Activated CD4-positive, alpha-beta memory T cell treated with anti-CD3 and anti-CD28 coated beads, Interleukin-2, amount 10 ng/mL, durations not matched to agents 7 days and 5 days (primary cell): ENCODE results near the gene MBD3. TPM values are rescaled to one million over a fixed set of nuclear protein-coding genes. Genes with fewer than 3 reads are reported as not detected.
"Not testable (repeated sequence)": the region's sequence is repeated elsewhere in the genome, so short reads cannot be mapped to it uniquely, and the experiment has no call there.

Experiments
- CTCF ChIA-PET: fragments of 350-600 bp; sonication (Branson Sonifier 250); formaldehyde crosslinking; loops from one replicate; lab custom pipeline; 2021; ENCODE audit warnings: antibody characterized with exemption, inconsistent platforms; lab: Charles Lee
- POLR2A ChIA-PET: fragments of 350-600 bp; sonication (Branson Sonifier 250); formaldehyde crosslinking; loops from one replicate; lab custom pipeline; 2021; ENCODE audit warnings: antibody characterized with exemption; lab: Charles Lee
- DNase-seq: peaks from one replicate; pipeline ENCODE4 v3.0.0-alpha.2; 2020
- H3K27ac Mint-ChIP-seq: one replicate; pipeline ENCODE4 v1.8.0; 2021; ENCODE audit warnings: mild to moderate bottlenecking, mixed read lengths
- H3K27me3 Mint-ChIP-seq: one replicate; pipeline ENCODE4 v1.8.0; 2021; ENCODE audit warnings: mixed read lengths
- H3K36me3 Mint-ChIP-seq: one replicate; pipeline ENCODE4 v1.8.0; 2021; ENCODE audit warnings: low read depth, mixed read lengths
- H3K4me1 Mint-ChIP-seq: one replicate; pipeline ENCODE4 v1.8.0; 2021; ENCODE audit warnings: mixed read lengths
- H3K4me3 Mint-ChIP-seq: one replicate; pipeline ENCODE4 v1.8.0; 2021; ENCODE audit warnings: mild to moderate bottlenecking, mixed read lengths
- H3K9me3 Mint-ChIP-seq: one replicate; pipeline ENCODE4 v1.8.0; 2021; ENCODE audit warnings: mixed read lengths
- total RNA-seq, 2 experiments: library from RNA; stranded (reverse); gene quantifications; one replicate each; pipeline ENCODE4 v1.2.3, GENCODE V29; 2021

Gene MBD3
- total RNA-seq = 10 to 100 TPM; 63.6 to 66.8 TPM

- Mint-ChIP-seq H3K27me3 (no peaks in the 10 kb centered on the region), H3K9me3 (no peaks in the 10 kb centered on the region), H3K4me3 (peak within 1 kb of the TSS; percentile 85), H3K4me1 (peaks cover 19% of the 10 kb centered on the region), H3K27ac (peak within 1 kb of the TSS; percentile 83), H3K36me3 (peaks cover 16% of the 10 kb centered on the region)
- ChIA-PET CTCF (interaction anchor here (0.5 to 1.2 kb wide), 4 partner anchors 8 to 47 kb away, joined by 3 to 7 read pairs (median 4); no protein-coding TSS in a partner anchor), POLR2A (interaction anchor here (0.7 to 2.8 kb wide), 6 partner anchors 9 to 324 kb away, joined by 3 to 60 read pairs (median 4); partner anchors contain the start of genes TCF3 and UQCR11)
- DNase-seq = peak; percentile 89
Observed at GRCh38 chr19:1592755-1593500, at the start of gene MBD3. Gene MBD3 (minus strand): TSS chr19:1592865. CDS start chr19:1592631, 234 bp downstream.

- H3K27me3 Mint-ChIP-seq, DNase-seq, H3K27ac Mint-ChIP-seq, POLR2A ChIA-PET, H3K9me3 Mint-ChIP-seq, H3K4me3 Mint-ChIP-seq, H3K4me1 Mint-ChIP-seq: not testable (repeated sequence)
- peaks cover 27% of the 10 kb centered on the region for H3K36me3 Mint-ChIP-seq
- CTCF ChIA-PET = interaction anchor here (1.1 kb wide), 1 partner anchor 185 kb away, joined by 4 read pairs; no protein-coding TSS in a partner anchor
Observed at GRCh38 chr19:1640893-1641448, 48.3 kb upstream of the MBD3 start.

- DNase-seq = no peak
- CTCF ChIA-PET = no interaction called here
- Mint-ChIP-seq H3K27me3 (no peaks in the 10 kb centered on the region), H3K9me3 (no peaks in the 10 kb centered on the region), H3K4me3 (no peak overlapping the region), H3K4me1 (no peaks in the 10 kb centered on the region), H3K36me3 (peaks cover 23% of the 10 kb centered on the region), H3K27ac (no peak overlapping the region)
- POLR2A ChIA-PET = interaction anchor here (1.0 kb wide), 1 partner anchor 14 kb away, joined by 3 read pairs; no protein-coding TSS in a partner anchor
Observed at GRCh38 chr19:1636325-1637236, 43.9 kb upstream of the MBD3 start.

- DNase-seq = no peak
- CTCF ChIA-PET = no interaction called here
- no peaks in the 10 kb centered on the region for H3K4me1 Mint-ChIP-seq
- no peaks in the 10 kb centered on the region for H3K9me3 Mint-ChIP-seq
- no peak overlapping the region for H3K27ac Mint-ChIP-seq
- H3K36me3 Mint-ChIP-seq = peaks cover 23% of the 10 kb centered on the region
- no peak overlapping the region for H3K4me3 Mint-ChIP-seq
- POLR2A ChIA-PET = no interaction called here
- H3K27me3 Mint-ChIP-seq = no peaks in the 10 kb centered on the region
Observed at GRCh38 chr19:1634938-1635243, 42.2 kb upstream of the MBD3 start.

- H3K9me3 Mint-ChIP-seq = no peaks in the 10 kb centered on the region
- ChIA-PET POLR2A (no interaction called here), CTCF (no interaction called here)
- peaks cover 18% of the 10 kb centered on the region for H3K36me3 Mint-ChIP-seq
- DNase-seq = no peak
- no peaks in the 10 kb centered on the region for H3K27me3 Mint-ChIP-seq
- H3K27ac Mint-ChIP-seq = no peak overlapping the region
- no peaks in the 10 kb centered on the region for H3K4me1 Mint-ChIP-seq
- no peak overlapping the region for H3K4me3 Mint-ChIP-seq
Observed at GRCh38 chr19:1634242-1634937, 41.7 kb upstream of the MBD3 start.

- no peak for DNase-seq
- H3K9me3 Mint-ChIP-seq = no peaks in the 10 kb centered on the region
- no peak overlapping the region for H3K27ac Mint-ChIP-seq
- ChIA-PET CTCF (no interaction called here), POLR2A (no interaction called here)
- no peak overlapping the region for H3K4me3 Mint-ChIP-seq
- peaks cover 10% of the 10 kb centered on the region for H3K36me3 Mint-ChIP-seq
- no peaks in the 10 kb centered on the region for H3K4me1 Mint-ChIP-seq
- no peaks in the 10 kb centered on the region for H3K27me3 Mint-ChIP-seq
Observed at GRCh38 chr19:1633269-1633826, 40.7 kb upstream of the MBD3 start.

GRCh38 chr19:1632462-1633268, 40.0 kb upstream of the MBD3 start:
- peaks cover 7% of the 10 kb centered on the region for H3K36me3 Mint-ChIP-seq
- no peak overlapping the region for H3K27ac Mint-ChIP-seq
- no peaks in the 10 kb centered on the region for H3K9me3 Mint-ChIP-seq
- H3K4me1 Mint-ChIP-seq = no peaks in the 10 kb centered on the region
- POLR2A ChIA-PET = interaction anchor here (0.8 kb wide), 1 partner anchor 11 kb away, joined by 3 read pairs; no protein-coding TSS in a partner anchor
- CTCF ChIA-PET = no interaction called here
- H3K27me3 Mint-ChIP-seq = no peaks in the 10 kb centered on the region
- H3K4me3 Mint-ChIP-seq = no peak overlapping the region
- DNase-seq = no peak

GRCh38 chr19:1631557-1632100, 39.0 kb upstream of the MBD3 start:
- POLR2A ChIA-PET = interaction anchor here (0.8 kb wide), 1 partner anchor 12 kb away, joined by 3 read pairs; no protein-coding TSS in a partner anchor
- no peaks in the 10 kb centered on the region for H3K27me3 Mint-ChIP-seq
- no peaks in the 10 kb centered on the region for H3K9me3 Mint-ChIP-seq
- CTCF ChIA-PET = interaction anchor here (0.5 kb wide), 1 partner anchor 194 kb away, joined by 3 read pairs; no protein-coding TSS in a partner anchor
- peaks cover 2% of the 10 kb centered on the region for H3K36me3 Mint-ChIP-seq
- H3K4me3 Mint-ChIP-seq = no peak overlapping the region
- no peak for DNase-seq
- no peaks in the 10 kb centered on the region for H3K4me1 Mint-ChIP-seq
- no peak overlapping the region for H3K27ac Mint-ChIP-seq

GRCh38 chr19:1630811-1631210, 38.1 kb upstream of the MBD3 start:
- no peak for DNase-seq
- Mint-ChIP-seq H3K4me3 (no peak overlapping the region), H3K36me3 (peaks cover 2% of the 10 kb centered on the region), H3K9me3 (no peaks in the 10 kb centered on the region), H3K27me3 (no peaks in the 10 kb centered on the region), H3K4me1 (no peaks in the 10 kb centered on the region), H3K27ac (no peak overlapping the region)
- POLR2A ChIA-PET = no interaction called here
- CTCF ChIA-PET = no interaction called here

- H3K27me3 Mint-ChIP-seq = no peaks in the 10 kb centered on the region
- H3K36me3 Mint-ChIP-seq = no peaks in the 10 kb centered on the region
- H3K4me1 Mint-ChIP-seq = no peaks in the 10 kb centered on the region
- CTCF ChIA-PET = no interaction called here
- H3K9me3 Mint-ChIP-seq = no peaks in the 10 kb centered on the region
- no peak overlapping the region for H3K4me3 Mint-ChIP-seq
- no peak for DNase-seq
- POLR2A ChIA-PET = no interaction called here
- H3K27ac Mint-ChIP-seq = no peak overlapping the region
Observed at GRCh38 chr19:1630012-1630411, 37.3 kb upstream of the MBD3 start.

GRCh38 chr19:1629256-1629808, 36.7 kb upstream of the MBD3 start:
- H3K27me3 Mint-ChIP-seq = no peaks in the 10 kb centered on the region
- H3K4me1 Mint-ChIP-seq = no peaks in the 10 kb centered on the region
- ChIA-PET CTCF (no interaction called here), POLR2A (no interaction called here)
- no peaks in the 10 kb centered on the region for H3K36me3 Mint-ChIP-seq
- no peaks in the 10 kb centered on the region for H3K9me3 Mint-ChIP-seq
- DNase-seq = no peak
- H3K27ac Mint-ChIP-seq = no peak overlapping the region
- no peak overlapping the region for H3K4me3 Mint-ChIP-seq
